Ovary (tissue), 3 donors: ENCODE results near the gene ATP6V1F.

Experiments used
- CTCF ChIP-seq, 3 donors: fragments of 450-650 bp in 2 of 3; fragments of 200-600 bp in 1 of 3; IDR thresholded peaks; one replicate each; pipeline versions ENCODE4 v1.5.1 to v1.8.0; 2016 to 2022; ENCODE audit warnings: antibody characterized with exemption in 3 of 3, mild to moderate bottlenecking in 1 of 3
- EP300 ChIP-seq: sonication (generic); formaldehyde crosslinking; IDR thresholded peaks from one replicate; pipeline ENCODE4 v1.6.1; 2017; ENCODE audit warnings: antibody characterized with exemption
- POLR2A ChIP-seq: fragments of 450-650 bp; IDR thresholded peaks from one replicate; pipeline ENCODE4 v1.6.1; 2017; ENCODE audit warnings: antibody characterized with exemption, mild to moderate bottlenecking, moderate library complexity
- donor health status: DM: no; HTN: no; CAD: no.

- no peak for TF ChIP-seq CTCF (IDR thresholded peaks at IDR 0.05)
- TF ChIP-seq POLR2A = no peak
- TF ChIP-seq EP300 = no peak
These were observed 44.0 kb upstream of the ATP6V1F start for GRCh38 chr7:128818694-128819093.
